Mononuclear cell (primary cell): Measurements from ENCODE around the gene NUMB. TPM values are rescaled to one million over a fixed set of nuclear protein-coding genes. Genes with fewer than 3 reads are reported as not detected.

Source experiments
- H3K27me3 ChIP-seq: 2 replicates; pipeline ENCODE4 v1.6.0; 2011; ENCODE audit warnings: low read length, control low read depth; ENCODE audit not compliant: insufficient read depth
- H3K4me1 ChIP-seq: 2 replicates; pipeline ENCODE4 v1.5.1; 2011; ENCODE audit warnings: mild to moderate bottlenecking, low read length, control low read depth; ENCODE audit not compliant: insufficient read depth
- H3K4me3 ChIP-seq: 2 replicates; pipeline ENCODE4 v1.5.1; 2011; ENCODE audit warnings: mild to moderate bottlenecking, low read length, moderate library complexity
- H3K9me3 ChIP-seq: 2 replicates; pipeline ENCODE4 v1.5.1; 2011; ENCODE audit warnings: low read depth, mild to moderate bottlenecking, control low read depth, low read length
- total RNA-seq: library from RNA; depleted of rRNA; stranded (reverse); fragments of >200 nt; gene quantifications from one replicate; pipeline ENCODE4 v1.2.3, GENCODE V29; 2012

The NUMB gene
- total RNA-seq, 1 donor, result 41.1 TPM

- Histone ChIP-seq H3K9me3 (no peaks in the 10 kb centered on the region), H3K4me3 (no peak overlapping the region), H3K4me1 (no peaks in the 10 kb centered on the region)
These were observed 172.4 kb downstream of the NUMB start for GRCh38 chr14:73285979-73286378.

GRCh38 chr14:73283608-73284379 is 174.6 kb downstream of the NUMB start:
- Histone ChIP-seq H3K27me3 (no peaks in the 10 kb centered on the region), H3K4me3 (no peak overlapping the region), H3K9me3 (no peaks in the 10 kb centered on the region), H3K4me1 (no peaks in the 10 kb centered on the region)

More at GRCh38 chr14:73285979-73286378, 172.4 kb downstream of the NUMB start:
- H3K27me3 ChIP-seq, result no peaks in the 10 kb centered on the region

DNA sequence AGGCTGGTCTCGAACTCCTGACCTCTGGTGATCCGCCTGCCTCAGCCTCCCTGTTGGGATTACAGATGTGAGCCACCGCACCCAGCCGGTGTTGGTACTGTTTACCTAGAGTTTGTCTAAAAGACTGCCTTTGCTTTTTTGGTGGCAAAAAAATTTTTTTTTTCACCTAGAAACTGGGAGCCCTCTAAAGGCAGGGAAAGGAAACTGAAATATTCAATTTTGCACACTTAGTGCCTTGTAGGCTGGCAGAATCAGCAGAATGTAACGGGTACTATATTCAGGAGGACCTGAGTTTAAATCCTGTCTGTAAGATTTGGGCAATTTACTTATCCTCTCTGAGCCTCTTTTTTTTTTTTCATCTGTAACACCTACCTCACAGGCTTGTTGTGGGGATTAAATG is 177.4 kb downstream of the NUMB start:
- H3K27me3 ChIP-seq, result no peaks in the 10 kb centered on the region
- H3K9me3 ChIP-seq, result no peaks in the 10 kb centered on the region

DNA sequence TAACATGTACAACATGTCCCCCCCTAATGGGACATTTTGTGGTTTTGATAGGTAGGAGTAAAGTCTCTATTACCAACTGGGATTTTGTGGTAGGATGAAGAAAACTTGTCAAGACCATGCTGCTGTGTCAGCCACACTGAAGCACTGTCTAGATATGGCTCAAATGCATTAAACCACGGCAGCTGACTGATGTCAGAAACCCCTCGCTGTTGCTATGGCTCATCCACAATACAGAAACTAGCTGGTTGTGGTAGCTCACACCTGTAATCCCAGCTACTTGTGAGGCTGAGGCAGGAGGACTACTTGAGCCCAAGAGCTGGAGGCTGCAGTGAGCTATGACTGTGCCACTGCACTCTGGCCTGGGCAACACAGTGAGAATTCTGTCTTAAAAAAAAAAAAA is 181.0 kb downstream of the NUMB start:
- H3K9me3 ChIP-seq, result no peaks in the 10 kb centered on the region

More for the DNA sequence above, 177.4 kb downstream of the NUMB start:
- H3K4me3 ChIP-seq, result no peak overlapping the region
- H3K4me1 ChIP-seq, result no peaks in the 10 kb centered on the region

DNA sequence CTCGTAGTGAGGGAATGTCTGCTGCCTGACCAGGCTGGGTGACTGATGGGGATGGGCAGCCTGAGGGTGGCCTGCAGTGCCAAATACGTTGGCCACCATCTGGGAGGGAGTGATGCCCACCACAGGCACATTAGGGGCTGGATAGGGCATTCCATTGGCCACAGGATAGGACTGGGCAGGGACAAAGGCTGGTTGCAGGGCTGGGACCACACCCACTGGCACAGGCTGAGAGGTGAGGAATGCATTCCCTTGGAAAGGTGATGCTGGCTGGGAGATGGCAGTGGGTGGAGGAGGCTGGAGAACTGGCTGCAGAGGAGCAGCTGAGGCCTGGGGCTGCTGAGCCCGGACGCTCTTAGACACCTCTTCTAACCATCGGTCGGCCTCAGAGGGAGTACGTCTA is 181.5 kb downstream of the NUMB start:
- Histone ChIP-seq H3K4me3 (no peak overlapping the region), H3K27me3 (no peaks in the 10 kb centered on the region), H3K9me3 (no peaks in the 10 kb centered on the region), H3K4me1 (no peaks in the 10 kb centered on the region)

More for the DNA sequence above, 181.0 kb downstream of the NUMB start:
- H3K4me1 ChIP-seq, result no peaks in the 10 kb centered on the region
- no peak overlapping the region for H3K4me3 ChIP-seq
- H3K27me3 ChIP-seq, result no peaks in the 10 kb centered on the region

DNA sequence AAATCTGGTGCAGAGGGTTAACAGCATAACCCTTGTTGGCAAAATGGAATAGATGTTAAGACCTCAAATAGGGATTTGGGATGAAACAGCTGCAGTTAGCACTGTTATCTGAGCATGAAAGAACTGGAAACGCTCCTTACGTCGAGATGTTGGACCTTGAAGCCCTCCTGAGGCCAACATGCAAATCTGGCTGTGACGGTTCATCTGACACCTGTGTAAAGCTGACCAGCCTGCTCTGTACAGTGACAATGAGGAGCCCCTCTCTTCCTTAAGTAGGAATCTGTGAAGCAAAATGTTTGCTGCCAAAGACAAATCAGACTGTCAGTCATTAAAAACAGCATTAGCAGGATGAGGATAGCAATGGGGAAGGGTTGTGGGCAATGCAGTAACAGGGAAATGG is 184.5 kb downstream of the NUMB start:
- Histone ChIP-seq H3K9me3 (no peaks in the 10 kb centered on the region), H3K4me3 (no peak overlapping the region), H3K27me3 (no peaks in the 10 kb centered on the region), H3K4me1 (peaks cover 16% of the 10 kb centered on the region)

- Histone ChIP-seq H3K9me3 (no peaks in the 10 kb centered on the region), H3K4me3 (no peak overlapping the region), H3K27me3 (no peaks in the 10 kb centered on the region), H3K4me1 (peaks cover 16% of the 10 kb centered on the region)
These were observed 186.0 kb downstream of the NUMB start for GRCh38 chr14:73272393-73272792.

GRCh38 chr14:73269729-73270531 is 188.4 kb downstream of the NUMB start:
- no peaks in the 10 kb centered on the region for H3K9me3 ChIP-seq
- H3K27me3 ChIP-seq, result no peaks in the 10 kb centered on the region
- peak overlapping the region; percentile 2 for H3K4me3 ChIP-seq
- peaks cover 16% of the 10 kb centered on the region for H3K4me1 ChIP-seq

GRCh38 chr14:73267474-73267873 is 190.9 kb downstream of the NUMB start:
- Histone ChIP-seq H3K27me3 (no peaks in the 10 kb centered on the region), H3K9me3 (no peaks in the 10 kb centered on the region), H3K4me1 (peaks cover 16% of the 10 kb centered on the region), H3K4me3 (no peak overlapping the region)

DNA sequence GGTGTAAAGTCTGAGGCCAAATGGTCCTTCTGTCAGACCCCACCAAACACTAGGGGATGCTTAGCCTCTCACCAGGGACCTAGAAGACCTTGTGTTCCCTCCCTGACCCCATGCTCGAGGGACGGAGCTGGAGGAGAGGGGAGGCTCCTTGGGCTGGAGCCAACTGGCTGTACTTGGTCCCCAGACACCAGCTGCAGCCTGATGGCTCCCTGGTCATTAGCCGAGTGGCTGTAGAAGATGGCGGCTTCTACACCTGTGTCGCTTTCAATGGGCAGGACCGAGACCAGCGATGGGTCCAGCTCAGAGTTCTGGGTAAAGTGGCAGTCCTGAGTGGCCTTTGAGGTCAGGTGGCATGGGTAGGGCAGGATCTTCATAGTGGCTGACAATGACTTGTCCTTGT is 192.0 kb downstream of the NUMB start:
- no peak overlapping the region for H3K4me3 ChIP-seq
- H3K27me3 ChIP-seq, result no peaks in the 10 kb centered on the region
- H3K9me3 ChIP-seq, result no peaks in the 10 kb centered on the region
- peaks cover 16% of the 10 kb centered on the region for H3K4me1 ChIP-seq

- peaks cover 10% of the 10 kb centered on the region for H3K4me1 ChIP-seq
- no peaks in the 10 kb centered on the region for H3K9me3 ChIP-seq
- H3K4me3 ChIP-seq, result no peak overlapping the region
- no peaks in the 10 kb centered on the region for H3K27me3 ChIP-seq
These were observed 192.7 kb downstream of the NUMB start for GRCh38 chr14:73265721-73266046.

DNA sequence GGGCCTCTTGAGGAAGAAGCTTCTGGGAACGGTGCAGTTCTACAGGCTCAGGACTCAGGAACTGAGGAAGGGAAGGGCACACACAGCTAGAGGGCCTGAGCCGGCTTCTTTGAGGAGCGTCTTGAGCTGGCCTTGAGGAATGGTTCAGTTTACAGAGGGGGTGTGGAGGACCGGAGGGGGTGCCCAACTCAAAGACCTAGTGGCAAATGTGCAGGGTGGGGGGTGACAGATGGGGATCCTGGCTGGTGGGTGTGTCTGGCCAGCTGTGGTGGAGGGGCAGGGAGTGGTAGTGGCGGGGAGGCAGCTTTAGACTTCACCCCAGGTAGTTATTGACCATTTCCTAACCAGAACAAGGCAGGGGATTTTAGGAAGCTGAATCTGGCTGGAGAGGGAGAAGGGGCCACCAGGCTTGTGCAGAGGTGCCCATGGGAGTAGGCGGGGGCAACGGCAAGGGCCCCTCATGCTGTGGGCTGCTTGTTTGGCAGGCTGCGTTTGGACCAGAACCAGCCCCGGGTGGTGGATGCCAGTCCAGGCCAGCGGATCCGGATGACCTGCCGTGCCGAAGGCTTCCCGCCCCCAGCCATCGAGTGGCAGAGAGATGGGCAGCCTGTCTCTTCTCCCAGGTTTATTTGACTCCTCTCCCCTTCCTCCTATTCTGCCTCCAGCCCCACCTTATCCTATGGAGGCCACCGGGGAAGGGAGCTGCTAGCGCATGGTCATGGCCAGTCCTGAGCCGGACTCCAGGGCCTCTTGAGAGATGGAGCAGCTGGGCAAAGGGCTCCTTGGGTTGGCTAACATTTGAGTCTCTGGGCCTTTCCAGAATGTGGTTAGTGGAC is 193.2 kb downstream of the NUMB start:
- Histone ChIP-seq H3K4me3 (no peak overlapping the region), H3K4me1 (peaks cover 4% of the 10 kb centered on the region), H3K27me3 (no peaks in the 10 kb centered on the region), H3K9me3 (no peaks in the 10 kb centered on the region)

DNA sequence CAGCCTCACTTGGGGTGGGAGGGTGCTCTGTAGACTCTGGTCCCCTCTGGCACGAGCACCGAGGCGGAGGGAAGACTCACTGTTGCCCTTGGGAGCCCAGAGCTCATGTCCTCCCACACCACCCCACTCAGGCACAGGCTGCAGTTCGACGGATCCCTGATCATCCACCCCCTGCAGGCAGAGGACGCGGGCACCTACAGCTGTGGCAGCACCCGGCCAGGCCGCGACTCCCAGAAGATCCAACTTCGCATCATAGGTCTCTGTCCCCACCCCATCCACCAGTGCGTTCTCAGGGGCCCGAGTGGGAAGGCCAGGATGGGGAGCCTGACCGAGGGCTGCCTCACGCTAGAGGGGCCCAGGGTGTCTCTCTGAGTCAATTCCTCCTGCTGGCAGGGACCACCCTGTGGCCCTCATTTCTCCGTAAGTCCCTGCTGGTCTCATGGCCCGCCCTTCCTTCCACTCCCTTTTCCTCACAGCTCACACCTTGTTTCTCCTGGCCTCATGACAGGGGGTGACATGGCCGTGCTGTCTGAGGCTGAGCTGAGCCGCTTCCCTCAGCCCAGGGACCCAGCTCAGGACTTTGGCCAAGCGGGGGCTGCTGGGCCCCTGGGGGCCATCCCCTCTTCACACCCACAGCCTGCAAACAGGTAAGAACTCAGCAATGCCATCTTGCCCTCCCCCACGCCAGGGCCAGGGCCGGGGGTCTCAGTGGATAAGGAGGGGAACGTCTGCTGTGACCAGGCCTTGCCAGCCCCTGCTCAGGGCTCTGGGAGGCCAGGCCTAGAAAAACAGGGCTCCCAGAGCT is 194.1 kb downstream of the NUMB start:
- Histone ChIP-seq H3K4me3 (no peak overlapping the region), H3K27me3 (no peaks in the 10 kb centered on the region), H3K9me3 (no peaks in the 10 kb centered on the region), H3K4me1 (no peaks in the 10 kb centered on the region)

- Histone ChIP-seq H3K9me3 (no peaks in the 10 kb centered on the region), H3K27me3 (no peaks in the 10 kb centered on the region), H3K4me3 (no peak overlapping the region), H3K4me1 (no peaks in the 10 kb centered on the region)
These were observed 194.7 kb downstream of the NUMB start for GRCh38 chr14:73263606-73264005.
